Measurements from ENCODE around the gene PBX3. TPM values are rescaled to one million over a fixed set of nuclear protein-coding genes. Genes with fewer than 3 reads are reported as not detected.

Gene PBX3
- total RNA-seq, 1 donor from 2014 or later = 48.6 TPM

- intact Hi-C loops (cut with DNase I) = no loop called here
- DNase-seq = no peak
- no peak for TF ChIP-seq CTCF (IDR thresholded peaks at IDR 0.05)
- no peaks in the 10 kb centered on the region for H3K9me3 ChIP-seq
- H3K27me3 ChIP-seq = no peaks in the 10 kb centered on the region
- no peak overlapping the region for H3K4me3 ChIP-seq
- ATAC-seq = no peak
- H3K4me1 ChIP-seq = no peaks in the 10 kb centered on the region
- H3K36me3 ChIP-seq = peaks cover 10% of the 10 kb centered on the region
- no peak overlapping the region for H3K27ac ChIP-seq
These were observed 164.9 kb downstream of the PBX3 start for GRCh38 chr9:125911861-125912644.

DNA sequence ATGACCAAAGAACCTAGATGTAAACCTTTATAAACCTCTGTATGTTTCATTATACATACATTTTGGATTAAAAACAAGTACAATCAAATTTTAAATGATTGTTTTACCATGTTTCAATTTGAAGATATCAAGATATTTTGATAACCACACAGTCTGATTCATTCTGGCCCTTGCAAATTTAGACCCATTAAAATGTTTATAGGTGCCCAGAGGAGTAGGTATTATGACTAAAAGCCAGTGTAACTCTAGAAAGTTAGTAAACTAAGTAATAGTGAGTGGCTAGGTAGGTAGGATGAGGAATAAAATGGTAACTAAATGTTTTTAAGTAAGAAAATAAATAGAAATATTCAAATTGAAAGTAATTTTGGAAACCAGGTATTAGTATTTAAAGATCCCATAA lies 165.5 kb downstream of the PBX3 start:
- Histone ChIP-seq H3K4me3 (no peak overlapping the region), H3K27me3 (no peaks in the 10 kb centered on the region), H3K4me1 (no peaks in the 10 kb centered on the region), H3K9me3 (no peaks in the 10 kb centered on the region), H3K36me3 (peaks cover 10% of the 10 kb centered on the region), H3K27ac (no peak overlapping the region)
- intact Hi-C loops (cut with DNase I) = no loop called here
- no peak for TF ChIP-seq CTCF (IDR thresholded peaks at IDR 0.05)
- DNase-seq = no peak
- no peak for ATAC-seq

DNA sequence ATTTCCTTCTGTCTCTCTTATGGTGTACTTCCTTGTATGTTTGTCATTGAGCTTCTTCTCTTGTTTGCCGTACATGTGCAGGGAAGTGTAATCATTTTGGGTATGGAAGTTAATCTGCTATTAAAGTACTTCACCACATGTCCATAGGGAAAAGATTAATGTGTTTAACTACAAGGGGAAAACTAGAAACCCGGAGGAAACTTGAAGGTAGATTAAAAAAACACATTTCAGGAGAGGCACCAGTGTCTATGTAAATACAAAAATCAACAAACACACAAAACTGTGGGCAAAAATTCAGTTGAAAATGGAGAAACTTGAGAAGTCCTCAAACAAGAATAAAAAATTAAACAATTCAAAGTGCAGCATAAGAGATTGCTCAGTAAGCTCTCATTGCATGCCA lies 166.4 kb downstream of the PBX3 start:
- no peak overlapping the region for H3K27ac ChIP-seq
- ATAC-seq = no peak
- H3K36me3 ChIP-seq = peaks cover 10% of the 10 kb centered on the region
- H3K9me3 ChIP-seq = no peaks in the 10 kb centered on the region
- intact Hi-C loops (cut with DNase I) = no loop called here
- H3K27me3 ChIP-seq = no peaks in the 10 kb centered on the region
- H3K4me1 ChIP-seq = no peaks in the 10 kb centered on the region
- no peak for DNase-seq
- TF ChIP-seq CTCF (IDR thresholded peaks at IDR 0.05) = no peak
- no peak overlapping the region for H3K4me3 ChIP-seq

GRCh38 chr9:125914411-125914810 lies 167.2 kb downstream of the PBX3 start:
- Histone ChIP-seq H3K9me3 (no peaks in the 10 kb centered on the region), H3K36me3 (peaks cover 10% of the 10 kb centered on the region), H3K27ac (no peak overlapping the region), H3K27me3 (no peaks in the 10 kb centered on the region), H3K4me1 (no peaks in the 10 kb centered on the region), H3K4me3 (no peak overlapping the region)
- intact Hi-C loops (cut with DNase I) = no loop called here
- no peak for TF ChIP-seq CTCF (IDR thresholded peaks at IDR 0.05)
- DNase-seq = no peak
- no peak for ATAC-seq

DNA sequence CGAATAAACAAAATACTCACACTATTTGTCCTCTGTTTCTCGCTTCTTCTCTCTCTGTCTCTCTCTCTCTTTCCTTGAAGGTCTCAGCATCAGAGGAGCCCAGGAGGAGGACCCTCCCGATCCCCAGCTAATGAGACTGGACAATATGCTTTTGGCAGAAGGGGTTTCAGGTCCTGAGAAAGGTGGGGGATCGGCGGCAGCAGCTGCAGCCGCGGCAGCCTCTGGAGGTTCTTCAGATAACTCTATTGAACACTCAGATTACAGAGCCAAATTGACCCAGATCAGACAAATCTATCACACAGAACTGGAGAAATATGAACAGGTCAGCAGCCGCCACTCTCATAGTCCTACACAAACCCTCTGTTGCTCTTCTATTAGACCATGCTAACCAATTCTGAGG lies 168.4 kb downstream of the PBX3 start:
- no peak overlapping the region for H3K27ac ChIP-seq
- intact Hi-C loops (cut with DNase I) = no loop called here
- H3K4me1 ChIP-seq = no peaks in the 10 kb centered on the region
- no peaks in the 10 kb centered on the region for H3K9me3 ChIP-seq
- H3K27me3 ChIP-seq = no peaks in the 10 kb centered on the region
- H3K36me3 ChIP-seq = peaks cover 10% of the 10 kb centered on the region
- no peak for ATAC-seq
- DNase-seq = no peak
- TF ChIP-seq CTCF (IDR thresholded peaks at IDR 0.05) = no peak
- H3K4me3 ChIP-seq = no peak overlapping the region

Data from upper lobe of right lung (tissue), 1 donor.